MM.1S (cell line): Measurements from ENCODE around the gene STK32B.

Experiments used
- CTCF ChIP-seq: fragments of 300-600 bp; sonication (generic); IDR thresholded peaks from 2 replicates; pipeline ENCODE4 v1.5.1; 2016; ENCODE audit warnings: antibody characterized with exemption, low read length, mixed read lengths
- EZH2 ChIP-seq: fragments of 300-600 bp; sonication (generic); optimal IDR thresholded peaks from 2 replicates; pipeline ENCODE3; 2017; ENCODE audit warnings: low read depth, mild to moderate bottlenecking, antibody characterized with exemption, low read length, mixed read lengths

DNA sequence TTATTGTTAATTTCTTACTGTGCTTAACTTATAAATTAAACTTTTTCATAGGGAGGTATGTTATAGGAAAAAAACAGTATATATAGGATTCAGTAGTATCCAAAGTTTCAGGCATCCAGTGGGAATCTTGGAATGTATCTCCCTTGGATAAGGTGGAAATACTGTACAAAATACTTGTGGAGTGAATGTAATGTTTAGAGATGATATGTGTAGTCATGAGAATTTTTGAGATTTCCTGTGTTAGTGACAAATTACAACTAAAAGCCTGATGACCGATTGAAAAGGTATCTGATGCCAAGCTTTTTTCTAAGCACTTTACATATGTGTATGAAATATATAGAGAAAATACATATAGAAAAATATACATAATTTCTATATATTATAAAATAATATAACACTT, 69.2 kb downstream of the STK32B start:
- TF ChIP-seq CTCF (no peak), EZH2 (no peak)
